GM18951 (cell line): ENCODE results near the gene SLC35F1.

ENCODE experiments used
- POLR2A ChIP-seq: IDR thresholded peaks from 4 replicates; pipeline ENCODE4 v1.6.1; 2011; ENCODE audit warnings: mild to moderate bottlenecking; ENCODE audit not compliant: insufficient read length, insufficient read depth; ENCODE audit errors: extremely low read depth
- in situ Hi-C: fragments of 300-500 bp; cut with MboI; formaldehyde crosslinking; loops from one replicate; pipeline ENCODE4 v1.12.0; 2022; ENCODE audit warnings: low sequenced_read_pairs, mixed read lengths, inconsistent platforms; ENCODE audit not compliant: unreplicated experiment

SLC35F1 gene

GRCh38 chr6:118344014-118344670 lies 437.1 kb downstream of the SLC35F1 start:
- in situ Hi-C loops, result no loop called here
- no peak for TF ChIP-seq POLR2A

DNA sequence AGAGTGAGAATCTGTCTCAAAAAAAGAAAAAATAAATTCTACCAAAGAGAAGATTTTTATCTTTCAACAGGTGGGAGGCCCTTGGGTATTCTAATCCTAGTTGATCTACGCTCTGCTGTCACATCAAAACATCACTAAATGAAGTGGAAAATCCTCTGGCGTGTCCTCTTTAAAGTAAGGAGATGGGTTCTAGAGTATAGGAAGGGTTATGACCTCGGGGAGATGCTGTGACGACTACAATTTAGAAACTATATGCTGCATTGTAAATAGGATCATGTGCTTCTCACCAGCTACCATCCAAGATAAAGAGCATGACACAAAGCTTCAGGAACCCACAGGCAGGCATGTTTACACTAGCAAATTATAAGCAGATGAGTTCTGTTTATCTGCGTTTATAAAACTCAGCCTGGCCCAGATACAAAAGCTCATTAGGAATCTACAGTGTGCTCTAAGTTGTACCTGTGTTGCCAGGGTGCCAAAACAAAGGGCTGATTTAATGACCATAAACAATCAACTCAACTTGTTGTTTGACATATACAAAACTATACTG lies 443.9 kb downstream of the SLC35F1 start:
- in situ Hi-C loops, result no loop called here
- no peak for TF ChIP-seq POLR2A

GRCh38 chr6:118353564-118353963 lies 446.5 kb downstream of the SLC35F1 start:
- TF ChIP-seq POLR2A, result no peak
- in situ Hi-C loops, result no loop called here

DNA sequence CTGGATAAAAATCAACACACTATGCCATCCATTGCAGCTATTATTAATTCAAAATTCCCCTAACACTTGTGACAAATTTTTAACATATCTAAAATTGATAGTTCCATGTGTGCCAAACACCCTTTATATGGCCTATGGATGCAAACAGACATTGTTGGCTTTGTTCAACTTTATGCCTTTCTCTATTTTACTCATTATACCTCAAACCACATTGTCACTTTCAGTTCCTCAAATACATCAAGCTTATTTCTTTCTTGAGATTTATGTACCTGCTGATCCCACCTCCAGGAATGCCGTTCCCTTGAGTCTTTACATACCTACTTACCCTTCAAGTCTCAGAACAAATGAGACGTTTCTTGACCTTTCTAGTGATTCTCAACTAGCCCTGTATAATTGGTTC lies 447.6 kb downstream of the SLC35F1 start:
- in situ Hi-C loops, result no loop called here
- no peak for TF ChIP-seq POLR2A

DNA sequence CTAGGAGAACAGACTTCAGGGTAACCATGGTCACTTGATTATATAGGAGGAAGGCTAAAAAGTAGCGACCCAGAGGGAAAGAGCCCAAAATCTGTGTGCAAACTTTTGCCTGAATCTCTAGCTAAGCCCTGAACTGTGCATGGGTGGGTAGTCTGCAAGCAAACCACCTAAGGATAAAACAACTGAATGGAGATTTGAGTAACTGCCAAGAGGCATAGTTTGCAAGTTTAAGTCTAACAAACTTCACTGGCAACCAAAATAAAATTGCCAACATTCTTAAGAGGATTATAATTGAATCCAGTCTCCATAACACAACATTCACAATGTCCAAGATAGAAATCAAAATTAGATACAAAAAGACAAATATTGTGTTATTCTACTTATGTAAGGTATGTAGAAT lies 449.0 kb downstream of the SLC35F1 start:
- no peak for TF ChIP-seq POLR2A
- in situ Hi-C loops, result no loop called here

DNA sequence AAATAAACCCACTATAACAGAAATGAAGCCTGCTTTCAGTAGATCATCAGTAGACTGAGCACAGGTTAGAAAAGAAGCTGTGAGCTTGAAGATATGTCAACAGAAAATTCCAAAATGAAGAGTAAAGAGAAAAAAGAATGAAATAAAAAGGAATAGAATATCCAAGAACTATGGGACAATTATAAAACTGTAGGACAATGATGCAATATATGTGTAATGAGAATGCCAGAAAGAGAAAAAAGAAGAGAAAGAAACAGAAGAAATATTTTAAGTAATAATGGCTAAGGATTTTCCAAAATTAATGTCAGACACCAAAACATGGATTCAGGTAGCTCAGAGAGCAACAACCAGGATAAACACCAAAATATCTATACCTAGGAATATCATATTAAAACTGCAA lies 449.6 kb downstream of the SLC35F1 start:
- in situ Hi-C loops, result no loop called here
- no peak for TF ChIP-seq POLR2A
